HG02763 (cell line): ENCODE data around the gene ZNF326.

Experiments used
- ATAC-seq: cut with Tn5 transposase; IDR thresholded peaks from one replicate; pipeline ENCODE4 v1.9.1; 2021; ENCODE audit warnings: mild to moderate bottlenecking, moderate library complexity; ENCODE audit not compliant: unreplicated experiment

ZNF326 gene

GRCh38 chr1:90067194-90067931 is 72.5 kb downstream of the ZNF326 start:
- ATAC-seq: no peak

DNA sequence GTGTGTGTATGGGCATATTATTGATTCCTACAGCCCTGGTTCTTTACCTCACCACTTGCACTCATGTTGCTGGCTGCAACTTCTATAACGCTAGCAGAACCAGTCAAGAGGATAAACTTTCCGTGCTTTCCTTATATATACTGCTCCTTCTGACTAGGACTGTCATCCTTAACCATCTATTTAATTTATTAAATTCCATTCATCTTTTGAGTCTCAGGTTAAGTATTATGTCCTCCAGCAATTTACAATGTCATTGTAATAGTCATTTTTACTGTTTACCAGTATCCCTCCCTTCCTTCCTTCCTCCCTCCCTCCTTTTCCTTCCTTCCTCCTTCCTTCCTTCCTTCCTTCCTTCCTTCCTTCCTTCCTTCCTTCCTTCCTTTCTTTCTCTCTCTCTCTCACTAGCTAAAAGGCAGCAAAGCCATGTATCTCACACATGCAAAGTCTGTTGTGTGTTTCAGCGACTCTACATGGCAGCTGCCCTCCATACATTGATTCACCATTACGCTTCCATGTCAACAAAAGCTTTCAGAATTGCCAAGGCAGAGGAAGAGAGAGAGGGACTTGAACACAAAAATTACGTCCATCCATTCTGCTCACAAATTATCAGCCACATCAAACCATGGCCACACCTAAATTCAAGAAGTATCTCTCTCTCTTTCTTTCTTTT is 73.8 kb downstream of the ZNF326 start:
- ATAC-seq: no peak

DNA sequence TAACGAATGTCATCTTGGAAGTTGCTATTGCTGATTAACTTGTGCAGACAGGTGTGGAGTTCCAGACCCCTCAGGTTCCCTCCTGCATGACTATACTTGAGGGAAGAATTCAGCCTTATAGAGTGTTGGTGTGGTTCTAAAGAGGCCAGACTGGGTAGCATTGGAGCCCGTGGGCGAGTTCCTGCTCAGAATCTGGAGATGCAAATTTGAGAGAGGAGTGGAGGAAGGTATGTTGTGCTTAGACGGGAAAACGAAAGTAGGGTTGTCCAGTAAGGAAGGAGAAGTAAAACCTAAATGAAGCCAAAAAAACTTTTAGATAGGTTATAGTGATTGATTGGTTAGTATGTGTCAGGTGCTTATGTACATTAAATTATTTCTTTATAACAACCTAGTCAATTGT is 79.2 kb downstream of the ZNF326 start:
- ATAC-seq: peak; percentile 54

- ATAC-seq: no peak
Observed at GRCh38 chr1:90074566-90074965, 79.7 kb downstream of the ZNF326 start.

DNA sequence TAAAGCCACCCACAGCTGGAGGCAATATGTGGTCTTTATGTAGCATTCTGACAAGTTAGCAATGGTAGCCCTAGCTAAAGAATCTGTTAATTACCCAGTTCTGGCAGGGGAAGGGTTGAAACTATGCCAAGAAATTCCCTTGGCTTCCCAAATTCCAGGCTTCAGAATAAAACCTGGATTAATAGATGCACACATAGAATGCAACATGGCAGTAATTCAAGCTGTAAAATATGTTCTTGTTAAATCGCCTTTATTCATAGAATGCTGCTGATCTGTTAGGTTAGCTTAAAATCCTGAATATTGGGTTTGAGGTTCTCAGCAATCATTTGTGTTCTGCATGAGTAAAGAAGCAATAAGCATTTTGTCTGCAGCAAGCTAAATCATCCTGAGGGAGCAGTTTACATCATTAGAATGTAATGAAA is 80.1 kb downstream of the ZNF326 start:
- ATAC-seq: no peak

DNA sequence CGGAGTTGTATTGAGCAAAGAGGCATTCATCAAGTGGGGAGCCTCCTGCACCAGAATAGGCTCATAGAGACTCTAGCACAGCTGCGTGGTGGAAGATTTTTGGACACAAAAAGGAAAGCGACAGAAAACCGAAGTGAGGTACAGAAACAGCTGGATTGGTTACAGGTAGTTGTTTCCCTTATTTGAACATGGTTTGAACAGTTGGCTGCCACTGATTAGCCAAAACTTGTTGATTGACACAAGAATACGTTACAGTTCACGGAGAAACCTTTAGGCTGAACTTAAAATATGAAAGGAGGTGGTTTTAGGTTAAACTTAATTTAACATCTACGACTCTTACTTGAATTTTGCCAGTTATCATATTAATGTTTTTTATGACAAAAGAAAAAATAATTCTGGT is 89.1 kb downstream of the ZNF326 start:
- no peak for ATAC-seq
